MM.1S (cell line): ENCODE results near the gene TIMP2.

Source experiments
- EZH2phosphoT487 ChIP-seq: fragments of 300-600 bp; sonication (generic); IDR thresholded peaks from 2 replicates; pipeline ENCODE4 v1.6.1; 2018; ENCODE audit warnings: antibody characterized with exemption, low read length
- TF ChIP-seq, protein P1 (sequence below): fragments of 300-600 bp; sonication (generic); IDR thresholded peaks from 2 replicates; pipeline ENCODE4 v1.5.1; 2016; ENCODE audit warnings: antibody characterized with exemption, low read length, mixed read lengths

DNA sequence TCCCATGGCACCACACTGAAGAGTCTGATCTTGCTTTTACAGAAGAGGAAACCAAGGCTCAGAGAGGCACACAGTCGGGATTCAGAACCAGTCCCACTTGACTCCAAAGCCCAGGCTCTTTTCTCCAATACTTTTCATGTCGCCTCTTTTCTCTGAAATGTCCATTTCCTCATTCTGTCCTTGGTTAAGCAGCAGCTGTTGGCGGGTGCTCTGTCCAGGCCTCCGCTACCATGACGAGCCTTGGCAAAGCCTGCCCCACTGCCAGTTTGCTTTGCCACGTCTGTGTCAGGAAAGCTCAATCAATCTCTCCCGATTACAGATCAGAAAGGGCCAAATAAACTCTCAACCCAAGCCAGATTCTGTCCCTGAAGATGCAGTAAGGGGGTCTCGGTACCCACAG lies 13.1 kb downstream of the TIMP2 start:
- TF ChIP-seq, protein P1, sequence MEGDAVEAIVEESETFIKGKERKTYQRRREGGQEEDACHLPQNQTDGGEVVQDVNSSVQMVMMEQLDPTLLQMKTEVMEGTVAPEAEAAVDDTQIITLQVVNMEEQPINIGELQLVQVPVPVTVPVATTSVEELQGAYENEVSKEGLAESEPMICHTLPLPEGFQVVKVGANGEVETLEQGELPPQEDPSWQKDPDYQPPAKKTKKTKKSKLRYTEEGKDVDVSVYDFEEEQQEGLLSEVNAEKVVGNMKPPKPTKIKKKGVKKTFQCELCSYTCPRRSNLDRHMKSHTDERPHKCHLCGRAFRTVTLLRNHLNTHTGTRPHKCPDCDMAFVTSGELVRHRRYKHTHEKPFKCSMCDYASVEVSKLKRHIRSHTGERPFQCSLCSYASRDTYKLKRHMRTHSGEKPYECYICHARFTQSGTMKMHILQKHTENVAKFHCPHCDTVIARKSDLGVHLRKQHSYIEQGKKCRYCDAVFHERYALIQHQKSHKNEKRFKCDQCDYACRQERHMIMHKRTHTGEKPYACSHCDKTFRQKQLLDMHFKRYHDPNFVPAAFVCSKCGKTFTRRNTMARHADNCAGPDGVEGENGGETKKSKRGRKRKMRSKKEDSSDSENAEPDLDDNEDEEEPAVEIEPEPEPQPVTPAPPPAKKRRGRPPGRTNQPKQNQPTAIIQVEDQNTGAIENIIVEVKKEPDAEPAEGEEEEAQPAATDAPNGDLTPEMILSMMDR, result no peak
- TF ChIP-seq EZH2phosphoT487, result no peak
